ENCODE results near the gene MKI67.

Gene MKI67

GRCh38 chr10:128081720-128082119, 44.5 kb downstream of the MKI67 start:
- no peaks in the 10 kb centered on the region for H3K9me3 ChIP-seq (ENCODE audit: low read length)
- H3K36me3 ChIP-seq (ENCODE audit: insufficient read depth, low read length), result no peaks in the 10 kb centered on the region
- H2AFZ ChIP-seq (ENCODE audit: low read depth, low read length), result no peak overlapping the region
- H3K4me1 ChIP-seq (ENCODE audit: insufficient read depth, low read length), result no peaks in the 10 kb centered on the region
- no peaks in the 10 kb centered on the region for H3K27me3 ChIP-seq (ENCODE audit: insufficient read depth, low read length)
- no peak overlapping the region for H3K4me3 ChIP-seq (ENCODE audit: low read length)

GRCh38 chr10:128081222-128081621, 45.0 kb downstream of the MKI67 start:
- no peak overlapping the region for H2AFZ ChIP-seq (ENCODE audit: low read depth, low read length)
- H3K27me3 ChIP-seq (ENCODE audit: insufficient read depth, low read length), result no peaks in the 10 kb centered on the region
- H3K4me1 ChIP-seq (ENCODE audit: insufficient read depth, low read length), result no peaks in the 10 kb centered on the region
- no peaks in the 10 kb centered on the region for H3K36me3 ChIP-seq (ENCODE audit: insufficient read depth, low read length)
- no peaks in the 10 kb centered on the region for H3K9me3 ChIP-seq (ENCODE audit: low read length)
- no peak overlapping the region for H3K4me3 ChIP-seq (ENCODE audit: low read length)

- Histone ChIP-seq H3K4me1 (ENCODE audit: insufficient read depth, low read length) (no peaks in the 10 kb centered on the region), H2AFZ (ENCODE audit: low read depth, low read length) (no peak overlapping the region), H3K36me3 (ENCODE audit: insufficient read depth, low read length) (no peaks in the 10 kb centered on the region), H3K4me3 (ENCODE audit: low read length) (no peak overlapping the region), H3K27me3 (ENCODE audit: insufficient read depth, low read length) (no peaks in the 10 kb centered on the region), H3K9me3 (ENCODE audit: low read length) (no peaks in the 10 kb centered on the region)
These were observed 45.6 kb downstream of the MKI67 start for GRCh38 chr10:128080641-128081040.

DNA sequence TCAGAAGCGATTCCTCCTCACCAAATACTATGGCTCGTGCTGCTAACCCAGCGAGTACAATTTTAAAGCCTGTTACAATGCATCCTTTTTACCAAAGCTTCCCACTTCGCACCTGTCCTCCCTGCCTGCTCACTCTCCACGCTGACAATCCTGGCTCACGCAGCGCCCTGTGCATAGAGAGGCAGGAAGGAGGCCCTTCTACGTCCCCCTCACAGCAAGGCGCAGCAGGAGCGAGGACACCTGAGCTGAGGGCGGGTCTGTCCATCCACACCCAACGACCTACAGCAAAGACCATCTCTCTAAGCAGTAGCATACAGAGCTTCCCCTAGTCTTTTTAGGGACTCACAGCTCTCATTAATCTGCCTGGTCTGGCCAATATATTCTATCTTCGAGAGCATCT, 46.0 kb downstream of the MKI67 start:
- no peaks in the 10 kb centered on the region for H3K9me3 ChIP-seq (ENCODE audit: low read length)
- no peaks in the 10 kb centered on the region for H3K36me3 ChIP-seq (ENCODE audit: insufficient read depth, low read length)
- H3K4me3 ChIP-seq (ENCODE audit: low read length), result no peak overlapping the region
- H3K4me1 ChIP-seq (ENCODE audit: insufficient read depth, low read length), result no peaks in the 10 kb centered on the region
- no peak overlapping the region for H2AFZ ChIP-seq (ENCODE audit: low read depth, low read length)
- H3K27me3 ChIP-seq (ENCODE audit: insufficient read depth, low read length), result no peaks in the 10 kb centered on the region

DNA sequence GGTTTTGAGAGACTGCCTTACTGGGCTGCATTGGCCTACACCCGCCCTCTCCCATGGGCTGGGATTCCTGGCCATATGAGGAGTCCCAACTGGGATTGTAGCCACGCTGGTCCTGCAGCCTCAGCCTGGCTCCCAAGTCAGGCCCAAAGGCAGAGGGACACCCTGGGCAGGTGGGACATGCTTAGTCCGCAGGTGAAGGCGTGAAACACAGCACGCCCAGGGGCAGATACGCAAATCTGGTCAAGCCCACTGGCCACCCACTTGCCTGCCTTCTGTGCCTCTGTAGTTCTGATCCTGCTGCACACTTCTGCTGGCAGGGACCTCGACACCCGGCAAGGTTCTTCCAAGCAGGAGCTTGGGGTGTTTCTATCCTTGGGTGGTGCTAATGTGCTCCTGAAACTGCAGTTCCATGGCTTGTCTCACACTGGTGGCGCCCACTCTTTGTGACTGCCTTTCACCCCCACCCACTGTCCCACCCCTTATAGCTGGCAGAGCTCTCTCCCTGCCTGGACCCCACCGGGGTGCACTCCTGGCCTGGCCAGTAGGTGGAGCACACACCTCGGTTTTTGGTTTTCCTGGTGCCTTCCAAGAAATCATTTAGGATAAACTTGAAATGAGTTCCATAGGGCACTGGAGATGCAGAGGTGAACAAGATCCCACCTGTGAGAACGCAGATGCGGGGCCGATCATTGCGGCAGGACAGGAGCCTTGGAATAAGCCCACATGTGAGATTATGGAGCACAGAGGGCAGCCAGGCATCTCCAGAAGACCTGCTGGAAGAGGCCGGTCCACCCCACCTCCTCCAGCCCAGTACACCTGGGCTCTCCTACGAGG, 47.9 kb downstream of the MKI67 start:
- H3K4me1 ChIP-seq (ENCODE audit: insufficient read depth, low read length), result no peaks in the 10 kb centered on the region
- no peaks in the 10 kb centered on the region for H3K36me3 ChIP-seq (ENCODE audit: insufficient read depth, low read length)

DNA sequence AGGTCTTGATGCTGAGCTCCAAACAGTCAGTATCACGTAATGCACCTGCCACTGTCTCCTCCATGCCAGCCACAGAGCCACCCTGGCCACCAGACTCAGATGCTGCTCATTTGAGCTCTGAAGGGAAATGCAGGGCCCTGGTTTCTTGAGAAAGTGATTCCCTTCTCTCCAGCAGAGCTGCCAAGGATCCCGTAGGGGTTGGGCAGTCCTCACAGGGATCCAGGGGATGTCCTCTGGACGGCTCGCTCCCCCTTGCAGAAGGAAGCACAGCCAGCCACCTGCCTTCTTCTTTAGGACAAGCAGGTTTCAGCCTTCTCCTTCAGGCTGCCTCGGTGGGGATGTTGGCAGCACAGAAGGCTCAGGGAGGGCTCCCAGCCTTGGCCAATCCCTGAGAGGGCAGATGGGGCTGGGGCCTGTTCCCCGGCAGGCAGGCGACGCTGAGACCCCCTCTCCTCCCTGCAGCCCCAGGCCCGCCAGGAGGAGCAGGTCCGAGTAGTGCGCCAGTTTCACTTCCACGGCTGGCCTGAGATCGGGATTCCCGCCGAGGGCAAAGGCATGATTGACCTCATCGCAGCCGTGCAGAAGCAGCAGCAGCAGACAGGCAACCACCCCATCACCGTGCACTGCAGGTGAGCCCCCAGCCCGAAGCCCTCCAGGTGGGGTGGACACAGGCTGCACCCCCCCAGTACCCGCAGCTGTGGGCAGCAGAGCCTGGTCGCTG, 48.9 kb downstream of the MKI67 start:
- H3K9me3 ChIP-seq (ENCODE audit: low read length), result no peaks in the 10 kb centered on the region
- H2AFZ ChIP-seq (ENCODE audit: low read depth, low read length), result no peak overlapping the region
- H3K4me3 ChIP-seq (ENCODE audit: low read length), result no peak overlapping the region
- no peaks in the 10 kb centered on the region for H3K4me1 ChIP-seq (ENCODE audit: insufficient read depth, low read length)
- no peaks in the 10 kb centered on the region for H3K36me3 ChIP-seq (ENCODE audit: insufficient read depth, low read length)
- H3K27me3 ChIP-seq (ENCODE audit: insufficient read depth, low read length), result no peaks in the 10 kb centered on the region

More for the DNA sequence above, 47.9 kb downstream of the MKI67 start:
- H3K27me3 ChIP-seq (ENCODE audit: insufficient read depth, low read length), result no peaks in the 10 kb centered on the region
- no peak overlapping the region for H2AFZ ChIP-seq (ENCODE audit: low read depth, low read length)
- no peaks in the 10 kb centered on the region for H3K9me3 ChIP-seq (ENCODE audit: low read length)
- H3K4me3 ChIP-seq (ENCODE audit: low read length), result no peak overlapping the region

GRCh38 chr10:128074589-128074988, 51.6 kb downstream of the MKI67 start:
- Histone ChIP-seq H3K4me1 (ENCODE audit: insufficient read depth, low read length) (no peaks in the 10 kb centered on the region), H3K4me3 (ENCODE audit: low read length) (no peak overlapping the region), H3K36me3 (ENCODE audit: insufficient read depth, low read length) (no peaks in the 10 kb centered on the region), H3K27me3 (ENCODE audit: insufficient read depth, low read length) (no peaks in the 10 kb centered on the region), H3K9me3 (ENCODE audit: low read length) (no peaks in the 10 kb centered on the region), H2AFZ (ENCODE audit: low read depth, low read length) (no peak overlapping the region)

DNA sequence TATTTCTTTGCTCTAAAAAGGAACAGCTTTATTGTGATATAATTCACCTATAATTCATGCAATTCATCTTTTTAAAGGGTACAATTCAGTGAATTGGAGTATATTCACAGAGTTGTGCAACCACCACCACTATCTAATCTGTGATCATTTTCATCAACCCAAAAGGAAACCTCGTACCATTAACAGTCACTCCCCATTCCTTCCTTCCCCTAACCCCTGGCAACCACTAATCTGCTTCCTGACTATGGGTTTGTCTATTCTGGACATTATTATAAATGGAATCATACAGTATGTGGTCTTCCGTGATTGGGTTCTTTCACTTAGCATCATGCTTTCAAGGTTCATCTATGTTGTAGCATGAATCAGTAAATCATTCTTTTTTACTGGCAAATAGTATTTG, 52.3 kb downstream of the MKI67 start:
- H3K27me3 ChIP-seq (ENCODE audit: insufficient read depth, low read length), result no peaks in the 10 kb centered on the region
- H3K36me3 ChIP-seq (ENCODE audit: insufficient read depth, low read length), result no peaks in the 10 kb centered on the region
- H2AFZ ChIP-seq (ENCODE audit: low read depth, low read length), result no peak overlapping the region
- no peaks in the 10 kb centered on the region for H3K4me1 ChIP-seq (ENCODE audit: insufficient read depth, low read length)
- no peaks in the 10 kb centered on the region for H3K9me3 ChIP-seq (ENCODE audit: low read length)
- no peak overlapping the region for H3K4me3 ChIP-seq (ENCODE audit: low read length)

DNA sequence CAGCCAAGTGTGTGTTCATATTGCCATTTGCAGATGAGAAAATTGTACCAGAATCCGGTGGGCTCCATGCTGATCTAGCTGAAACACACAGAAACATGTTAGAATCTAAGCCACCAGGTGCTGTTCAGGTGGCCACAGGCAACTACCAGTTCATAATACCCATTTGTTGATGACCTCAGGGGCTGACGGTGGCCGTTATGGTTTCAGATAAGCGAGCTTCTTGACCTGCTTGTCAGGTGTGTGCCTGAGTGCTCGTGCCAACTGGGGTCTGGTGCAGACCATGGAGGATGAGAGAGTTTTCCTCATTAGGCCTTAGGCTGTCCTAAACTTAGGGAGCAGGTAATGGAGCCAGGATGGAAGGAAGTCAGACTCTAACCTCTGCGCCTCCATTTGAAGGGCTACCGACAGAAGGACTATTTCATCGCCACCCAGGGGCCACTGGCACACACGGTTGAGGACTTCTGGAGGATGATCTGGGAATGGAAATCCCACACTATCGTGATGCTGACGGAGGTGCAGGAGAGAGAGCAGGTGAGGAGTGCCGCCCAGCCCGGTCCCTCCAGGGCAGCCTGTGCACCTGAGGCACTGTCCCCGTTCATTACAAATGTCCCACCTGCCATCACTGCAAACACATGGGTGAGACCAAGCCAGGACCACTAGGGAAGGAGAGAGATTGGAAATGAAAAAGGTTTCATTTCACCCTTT, 53.1 kb downstream of the MKI67 start:
- Histone ChIP-seq H3K27me3 (ENCODE audit: insufficient read depth, low read length) (no peaks in the 10 kb centered on the region), H2AFZ (ENCODE audit: low read depth, low read length) (no peak overlapping the region)

DNA sequence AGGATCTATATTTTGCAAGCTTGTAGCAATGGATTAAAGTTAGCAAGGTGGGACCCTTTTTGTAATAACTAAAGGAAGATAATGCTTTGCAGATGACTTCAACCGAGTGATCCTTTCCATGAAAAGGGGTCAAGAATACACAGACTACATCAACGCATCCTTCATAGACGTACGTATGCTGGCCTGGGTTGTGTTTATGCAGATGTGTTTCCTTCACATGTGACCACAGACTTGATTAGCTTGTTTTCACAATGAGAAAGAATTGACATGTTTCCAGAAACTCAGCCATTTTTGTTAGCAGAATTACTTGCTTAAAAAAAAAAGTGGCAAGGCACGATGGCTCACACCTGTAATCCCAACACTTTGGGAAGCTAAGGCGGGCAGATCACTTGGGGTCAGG, 54.2 kb downstream of the MKI67 start:
- H3K4me3 ChIP-seq (ENCODE audit: low read length), result no peak overlapping the region
- H2AFZ ChIP-seq (ENCODE audit: low read depth, low read length), result no peak overlapping the region
- H3K9me3 ChIP-seq (ENCODE audit: low read length), result no peaks in the 10 kb centered on the region
- no peaks in the 10 kb centered on the region for H3K36me3 ChIP-seq (ENCODE audit: insufficient read depth, low read length)
- no peaks in the 10 kb centered on the region for H3K4me1 ChIP-seq (ENCODE audit: insufficient read depth, low read length)
- no peaks in the 10 kb centered on the region for H3K27me3 ChIP-seq (ENCODE audit: insufficient read depth, low read length)

More for the DNA sequence above, 53.1 kb downstream of the MKI67 start:
- no peak overlapping the region for H3K4me3 ChIP-seq (ENCODE audit: low read length)
- H3K36me3 ChIP-seq (ENCODE audit: insufficient read depth, low read length), result no peaks in the 10 kb centered on the region
- no peaks in the 10 kb centered on the region for H3K9me3 ChIP-seq (ENCODE audit: low read length)
- H3K4me1 ChIP-seq (ENCODE audit: insufficient read depth, low read length), result no peaks in the 10 kb centered on the region

- Histone ChIP-seq H3K9me3 (ENCODE audit: low read length) (no peaks in the 10 kb centered on the region), H3K27me3 (ENCODE audit: insufficient read depth, low read length) (no peaks in the 10 kb centered on the region), H3K4me3 (ENCODE audit: low read length) (no peak overlapping the region), H3K4me1 (ENCODE audit: insufficient read depth, low read length) (no peaks in the 10 kb centered on the region), H2AFZ (ENCODE audit: low read depth, low read length) (no peak overlapping the region), H3K36me3 (ENCODE audit: insufficient read depth, low read length) (no peaks in the 10 kb centered on the region)
These were observed 54.8 kb downstream of the MKI67 start for GRCh38 chr10:128071417-128071782.

GRCh38 chr10:128070721-128071416, 55.4 kb downstream of the MKI67 start:
- no peaks in the 10 kb centered on the region for H3K36me3 ChIP-seq (ENCODE audit: insufficient read depth, low read length)
- H3K9me3 ChIP-seq (ENCODE audit: low read length), result no peaks in the 10 kb centered on the region
- H3K4me1 ChIP-seq (ENCODE audit: insufficient read depth, low read length), result no peaks in the 10 kb centered on the region
- H2AFZ ChIP-seq (ENCODE audit: low read depth, low read length), result no peak overlapping the region
- H3K4me3 ChIP-seq (ENCODE audit: low read length), result no peak overlapping the region
- no peaks in the 10 kb centered on the region for H3K27me3 ChIP-seq (ENCODE audit: insufficient read depth, low read length)

GRCh38 chr10:128070161-128070560, 56.1 kb downstream of the MKI67 start:
- Histone ChIP-seq H3K27me3 (ENCODE audit: insufficient read depth, low read length) (no peaks in the 10 kb centered on the region), H3K9me3 (ENCODE audit: low read length) (no peaks in the 10 kb centered on the region), H3K4me3 (ENCODE audit: low read length) (no peak overlapping the region), H3K4me1 (ENCODE audit: insufficient read depth, low read length) (no peaks in the 10 kb centered on the region), H3K36me3 (ENCODE audit: insufficient read depth, low read length) (no peaks in the 10 kb centered on the region), H2AFZ (ENCODE audit: low read depth, low read length) (no peak overlapping the region)

Data from neuron (in vitro differentiated cells).